Calu3 (cell line): ENCODE data around the gene POLN. TPM values are rescaled to one million over a fixed set of nuclear protein-coding genes. Genes with fewer than 3 reads are reported as not detected.
A peak's percentile ranks its signal among the peaks of the same experiment; 100 is the strongest.

Experiments used
- BruUV-seq: library from RNA; stranded (reverse); fragments of 400-500 nt; replicated peaks from 2 replicates; lab custom pipeline; 2021; lab: Mats Ljungman, UMichigan
- CTCF ChIA-PET: fragments of 300-600 bp; sonication (Branson Sonifier 250); formaldehyde crosslinking; loops from one replicate; lab custom pipeline; 2022; ENCODE audit warnings: antibody characterized with exemption; lab: Charles Lee
- DNase-seq: peaks from one replicate; pipeline ENCODE4 v3.0.0; 2022
- H3K27ac Mint-ChIP-seq: one replicate; pipeline ENCODE4 v1.8.0; 2022; ENCODE audit warnings: mixed read lengths; ENCODE audit not compliant: unreplicated experiment
- H3K27me3 Mint-ChIP-seq: one replicate; pipeline ENCODE4 v1.8.0; 2022; ENCODE audit warnings: mixed read lengths; ENCODE audit not compliant: unreplicated experiment
- H3K36me3 Mint-ChIP-seq: one replicate; pipeline ENCODE4 v1.8.0; 2022; ENCODE audit warnings: mild to moderate bottlenecking, moderate library complexity, mixed read lengths; ENCODE audit not compliant: insufficient read depth, unreplicated experiment
- H3K4me1 Mint-ChIP-seq: one replicate; pipeline ENCODE4 v1.8.0; 2022; ENCODE audit warnings: mild to moderate bottlenecking, low read depth, mixed read lengths; ENCODE audit not compliant: unreplicated experiment
- H3K4me3 Mint-ChIP-seq: one replicate; pipeline ENCODE4 v1.8.0; 2022; ENCODE audit warnings: mild to moderate bottlenecking, low read depth, moderate library complexity, mixed read lengths; ENCODE audit not compliant: unreplicated experiment
- H3K9me3 Mint-ChIP-seq: one replicate; pipeline ENCODE4 v1.8.0; 2022; ENCODE audit warnings: low read depth, mixed read lengths; ENCODE audit not compliant: unreplicated experiment
- CTCF ChIP-seq: fragments of 200-600 bp; IDR thresholded peaks from one replicate; pipeline ENCODE4 v1.8.0; 2022; ENCODE audit warnings: antibody characterized with exemption; ENCODE audit not compliant: unreplicated experiment
- intact Hi-C: fragments of 100-400 bp; cut with micrococcal nuclease; formaldehyde crosslinking; loops from one replicate; pipeline ENCODE4 v1.10.0; 2022; ENCODE audit not compliant: unreplicated experiment
- total RNA-seq: library from RNA; stranded (reverse); gene quantifications from 2 replicates; pipeline ENCODE4 v1.2.3, GENCODE V29; 2022

Gene POLN
- total RNA-seq, 1 experiment from 2014 or later: 4.1 TPM

GRCh38 chr4:2260344-2261109 lies 18.6 kb upstream of the POLN start:
- intact Hi-C loops: no loop called here
- no peak for TF ChIP-seq CTCF
- no peak overlapping the region for H3K27ac Mint-ChIP-seq
- DNase-seq: no peak
- no peaks in the 10 kb centered on the region for H3K27me3 Mint-ChIP-seq
- no peaks in the 10 kb centered on the region for H3K4me1 Mint-ChIP-seq
- H3K4me3 Mint-ChIP-seq: peak overlapping the region; percentile 56
- CTCF ChIA-PET: no interaction called here
- TSS peak; percentile 53 for BruUV-seq
- H3K36me3 Mint-ChIP-seq: peaks cover 10% of the 10 kb centered on the region
- no peaks in the 10 kb centered on the region for H3K9me3 Mint-ChIP-seq

- H3K4me1 Mint-ChIP-seq: no peaks in the 10 kb centered on the region
- no peak overlapping the region for H3K4me3 Mint-ChIP-seq
- BruUV-seq: no TSS peak
- no peak for DNase-seq
- no peaks in the 10 kb centered on the region for H3K27me3 Mint-ChIP-seq
- H3K27ac Mint-ChIP-seq: no peak overlapping the region
- peaks cover 10% of the 10 kb centered on the region for H3K36me3 Mint-ChIP-seq
- H3K9me3 Mint-ChIP-seq: no peaks in the 10 kb centered on the region
- CTCF ChIA-PET: no interaction called here
- intact Hi-C loops: no loop called here
- no peak for TF ChIP-seq CTCF
Measured at GRCh38 chr4:2259541-2260343, 17.8 kb upstream of the POLN start.

- H3K27me3 Mint-ChIP-seq: no peaks in the 10 kb centered on the region
- H3K4me1 Mint-ChIP-seq: no peaks in the 10 kb centered on the region
- DNase-seq: no peak
- BruUV-seq: no TSS peak
- intact Hi-C loops: no loop called here
- H3K9me3 Mint-ChIP-seq: no peaks in the 10 kb centered on the region
- CTCF ChIA-PET: no interaction called here
- TF ChIP-seq CTCF: no peak
- H3K4me3 Mint-ChIP-seq: no peak overlapping the region
- no peak overlapping the region for H3K27ac Mint-ChIP-seq
- H3K36me3 Mint-ChIP-seq: peaks cover 10% of the 10 kb centered on the region
Measured at GRCh38 chr4:2259036-2259540, 17.2 kb upstream of the POLN start.

- CTCF ChIA-PET: no interaction called here
- BruUV-seq: no TSS peak
- TF ChIP-seq CTCF: no peak
- Mint-ChIP-seq H3K27me3 (no peaks in the 10 kb centered on the region), H3K4me3 (no peak overlapping the region), H3K27ac (no peak overlapping the region), H3K36me3 (peaks cover 10% of the 10 kb centered on the region), H3K9me3 (no peaks in the 10 kb centered on the region), H3K4me1 (no peaks in the 10 kb centered on the region)
- DNase-seq: no peak
- intact Hi-C loops: no loop called here
Measured at GRCh38 chr4:2258091-2259035, 16.4 kb upstream of the POLN start.
